GM23338 (cell line): ENCODE measurements around the gene DOCK4. TPM values are rescaled to one million over a fixed set of nuclear protein-coding genes. Genes with fewer than 3 reads are reported as not detected.

Source experiments
- ATAC-seq: fragments of 200-7000 bp; cut with Tn5 transposase; 3 replicates; pipeline ENCODE4 v1.9.1; 2020
- DNase-seq: peaks from one replicate; pipeline ENCODE4 v3.0.0-alpha.2; 2015; ENCODE audit warnings: low spot score
- H2AFZ ChIP-seq: fragments of 200-600 bp; sonication (generic); 2 replicates; pipeline ENCODE4 v1.8.0; 2016; ENCODE audit warnings: antibody characterized with exemption, mild to moderate bottlenecking, moderate library complexity
- H3F3A ChIP-seq: fragments of 200-600 bp; sonication (generic); replicated peaks from 2 replicates; pipeline ENCODE4 v1.8.0; 2017; ENCODE audit warnings: antibody characterized with exemption, mixed run types, low read depth
- H3K27ac ChIP-seq: fragments of 200-600 bp; sonication (generic); 2 replicates; pipeline ENCODE4 v1.6.1; 2016; ENCODE audit warnings: low read depth
- H3K27me3 ChIP-seq: fragments of 200-600 bp; sonication (generic); 2 replicates; pipeline ENCODE4 v1.8.0; 2016; ENCODE audit warnings: mild to moderate bottlenecking, mixed run types, moderate library complexity; ENCODE audit not compliant: insufficient read depth
- H3K36me3 ChIP-seq: fragments of 200-600 bp; sonication (generic); 2 replicates; pipeline ENCODE4 v1.8.0; 2016; ENCODE audit warnings: mild to moderate bottlenecking; ENCODE audit not compliant: insufficient read depth
- H3K4me1 ChIP-seq: fragments of 200-600 bp; sonication (generic); 2 replicates; pipeline ENCODE4 v1.8.0; 2016; ENCODE audit warnings: mild to moderate bottlenecking, moderate library complexity; ENCODE audit not compliant: insufficient read depth
- H3K4me2 ChIP-seq: fragments of 200-600 bp; sonication (generic); 2 replicates; pipeline ENCODE4 v1.7.1; 2017; ENCODE audit warnings: mixed run types
- H3K4me3 ChIP-seq: fragments of 200-600 bp; sonication (generic); 2 replicates; pipeline ENCODE4 v1.6.1; 2016; ENCODE audit warnings: mixed run types
- H3K79me2 ChIP-seq: fragments of 200-600 bp; sonication (generic); replicated peaks from 2 replicates; pipeline ENCODE4 v1.8.0; 2017; ENCODE audit warnings: mild to moderate bottlenecking; ENCODE audit not compliant: insufficient read depth
- H3K9me2 ChIP-seq: fragments of 200-600 bp; sonication (generic); 2 replicates; pipeline ENCODE4 v1.8.0; 2017; ENCODE audit not compliant: insufficient read depth
- H4K20me1 ChIP-seq: fragments of 200-600 bp; sonication (generic); replicated peaks from 2 replicates; pipeline ENCODE4 v1.8.0; 2017; ENCODE audit warnings: mild to moderate bottlenecking; ENCODE audit not compliant: insufficient read depth
- H3K27ac Mint-ChIP-seq: 2 replicates; pipeline ENCODE4 v1.8.0; 2020; ENCODE audit warnings: inconsistent platforms, mild to moderate bottlenecking, moderate library complexity, mixed read lengths
- H3K27me3 Mint-ChIP-seq: 3 replicates; pipeline ENCODE4 v1.8.0; 2022; ENCODE audit warnings: low read depth, mild to moderate bottlenecking, moderate library complexity, mixed read lengths, inconsistent platforms; ENCODE audit not compliant: insufficient read depth, poor library complexity
- H3K36me3 Mint-ChIP-seq: 3 replicates; pipeline ENCODE4 v1.8.0; 2021; ENCODE audit warnings: low read depth, mild to moderate bottlenecking, inconsistent platforms, moderate library complexity, mixed read lengths
- H3K4me1 Mint-ChIP-seq: 3 replicates; pipeline ENCODE4 v1.8.0; 2020; ENCODE audit warnings: mild to moderate bottlenecking, inconsistent platforms, mixed read lengths
- H3K4me3 Mint-ChIP-seq: 3 replicates; pipeline ENCODE4 v1.8.0; 2021; ENCODE audit warnings: moderate library complexity, mild to moderate bottlenecking, inconsistent platforms, mixed read lengths
- H3K9me3 Mint-ChIP-seq: 3 replicates; pipeline ENCODE4 v1.8.0; 2020; ENCODE audit warnings: moderate library complexity, mild to moderate bottlenecking, inconsistent platforms, mixed read lengths
- CREB1 ChIP-seq: fragments of 250-450 bp; sonication (Bioruptor Pico); IDR thresholded peaks from 2 replicates; pipeline ENCODE4 v1.5.0; 2020; ENCODE audit warnings: low read depth, mild to moderate bottlenecking, moderate library complexity
- CTCF ChIP-seq, 2 experiments: fragments of 200-600 bp in 1 of 2; sonication (generic) in 1 of 2; conservative IDR thresholded peaks; 2 replicates each; pipeline versions ENCODE4 v1.5.1 to v1.6.1; 2016 to 2017; ENCODE audit warnings: antibody characterized with exemption in 2 of 2, low read depth in 2 of 2, mild to moderate bottlenecking in 2 of 2, moderate library complexity in 1 of 2
- ETS1 ChIP-seq: IDR thresholded peaks from 2 replicates; pipeline ENCODE4 v1.6.1; 2016; ENCODE audit warnings: antibody characterized with exemption
- EZH2 ChIP-seq: fragments of 200-600 bp; sonication (generic); IDR thresholded peaks from one replicate; pipeline ENCODE4 v1.8.0; 2017; ENCODE audit warnings: antibody characterized with exemption, mild to moderate bottlenecking, low read depth; ENCODE audit not compliant: unreplicated experiment
- EZH2phosphoT487 ChIP-seq: fragments of 200-600 bp; sonication (generic); IDR thresholded peaks from one replicate; pipeline ENCODE4 v1.8.1; 2018; ENCODE audit warnings: antibody characterized with exemption; ENCODE audit not compliant: unreplicated experiment
- JUNB ChIP-seq: IDR thresholded peaks from one replicate; pipeline ENCODE4 v1.6.1; 2016; ENCODE audit warnings: antibody characterized with exemption; ENCODE audit not compliant: unreplicated experiment
- REST ChIP-seq: IDR thresholded peaks from one replicate; pipeline ENCODE4 v1.6.1; 2018; ENCODE audit warnings: antibody characterized with exemption; ENCODE audit not compliant: unreplicated experiment
- STAT1 ChIP-seq: IDR thresholded peaks from one replicate; pipeline ENCODE4 v1.6.1; 2016; ENCODE audit warnings: antibody characterized with exemption; ENCODE audit not compliant: unreplicated experiment
- ZNF114 ChIP-seq: fragments of 250-450 bp; sonication (Bioruptor Pico); IDR thresholded peaks from 2 replicates; pipeline ENCODE4 v1.5.0; 2020; ENCODE audit warnings: mild to moderate bottlenecking, moderate library complexity
- ZNF331 ChIP-seq: fragments of 250-450 bp; sonication (Bioruptor Pico); IDR thresholded peaks from 2 replicates; pipeline ENCODE4 v1.5.0; 2020; ENCODE audit warnings: low read depth, mild to moderate bottlenecking, moderate library complexity
- polyA plus RNA-seq: library from polyadenylated mRNA; unstranded; fragments of >200 nt; fragmentation: Nextera tagmentation; extraction: Ambion mirVana; gene quantifications from 2 replicates; pipeline ENCODE4 v1.2.1, GENCODE V29; 2016
- total RNA-seq: library from RNA; depleted of rRNA; stranded (reverse); fragments of >200 nt; shearing (Covaris generic); gene quantifications from 2 replicates; pipeline ENCODE4 v1.2.3, GENCODE V29; 2014

The DOCK4 gene
- total and polyA plus RNA-seq, 2 experiments from 2014 or later, result 6.3 to 33.8 TPM

- Histone ChIP-seq H3K4me3 (no peak overlapping the region), H3K4me2 (no peak overlapping the region), H2AFZ (no peak overlapping the region), H3K9me2 (peaks cover 3% of the 10 kb centered on the region; the same call in 1 of the 2 replicates), H3K79me2 (no peaks in the 10 kb centered on the region), H3K4me1 (peaks cover 34% of the 10 kb centered on the region), H3F3A (peaks cover 3% of the 10 kb centered on the region; the same call in 1 of the 2 replicates), H3K36me3 (no peaks in the 10 kb centered on the region; the same call in 1 of the 2 replicates), H4K20me1 (no peaks in the 10 kb centered on the region), H3K27ac (no peak overlapping the region), H3K27me3 (no peaks in the 10 kb centered on the region)
- Mint-ChIP-seq H3K4me1 (peaks cover 40% of the 10 kb centered on the region), H3K27me3 (peaks cover 8% of the 10 kb centered on the region), H3K27ac (peak overlapping the region; percentile 41; the same call in 1 of the 2 replicates), H3K4me3 (no peak overlapping the region), H3K36me3 (peaks cover 33% of the 10 kb centered on the region), H3K9me3 (no peaks in the 10 kb centered on the region)
- ATAC-seq (no peak), DNase-seq (no peak)
- TF ChIP-seq JUNB, result no peak
- no peak for TF ChIP-seq CTCF (conservative IDR thresholded peaks at IDR 0.05; ENCODE audit: low read depth in 2 of 2)
- TF ChIP-seq STAT1, result no peak
- TF ChIP-seq EZH2, result no peak
- no peak for TF ChIP-seq ETS1
- TF ChIP-seq REST, result no peak
- TF ChIP-seq ZNF331, result no peak
- TF ChIP-seq CREB1 (CRISPR knock-in tag), result no peak
Measured at GRCh38 chr7:111869280-111869679, 336.9 kb downstream of the DOCK4 start.

GRCh38 chr7:111867348-111867931 lies 338.8 kb downstream of the DOCK4 start:
- Mint-ChIP-seq H3K36me3 (peaks cover 42% of the 10 kb centered on the region), H3K27ac (no peak overlapping the region), H3K27me3 (peaks cover 6% of the 10 kb centered on the region), H3K9me3 (no peaks in the 10 kb centered on the region), H3K4me3 (no peak overlapping the region), H3K4me1 (peaks cover 24% of the 10 kb centered on the region)
- ATAC-seq (no peak), DNase-seq (no peak)
- Histone ChIP-seq H3K27ac (peak overlapping the region; percentile 35; the same call in 1 of the 2 replicates), H3K4me2 (no peak overlapping the region), H3K79me2 (no peaks in the 10 kb centered on the region), H2AFZ (no peak overlapping the region), H3K4me3 (no peak overlapping the region), H3K27me3 (no peaks in the 10 kb centered on the region), H3K36me3 (no peaks in the 10 kb centered on the region; the same call in 1 of the 2 replicates), H4K20me1 (no peaks in the 10 kb centered on the region), H3K4me1 (peaks cover 16% of the 10 kb centered on the region), H3F3A (no peaks in the 10 kb centered on the region), H3K9me2 (0 out of 2 replicates have a peak, but pooled peaks cover 3% of the 10 kb centered on the region)
- TF ChIP-seq EZH2phosphoT487 (no peak), ZNF114 (CRISPR knock-in tag) (no peak)
